Measurements from ENCODE around the gene DLST. TPM values are rescaled to one million over a fixed set of nuclear protein-coding genes. Genes with fewer than 3 reads are reported as not detected.

Gene DLST
- total RNA-seq, 2 experiments from 2014 or later = 74.4 to 95.7 TPM

DNA sequence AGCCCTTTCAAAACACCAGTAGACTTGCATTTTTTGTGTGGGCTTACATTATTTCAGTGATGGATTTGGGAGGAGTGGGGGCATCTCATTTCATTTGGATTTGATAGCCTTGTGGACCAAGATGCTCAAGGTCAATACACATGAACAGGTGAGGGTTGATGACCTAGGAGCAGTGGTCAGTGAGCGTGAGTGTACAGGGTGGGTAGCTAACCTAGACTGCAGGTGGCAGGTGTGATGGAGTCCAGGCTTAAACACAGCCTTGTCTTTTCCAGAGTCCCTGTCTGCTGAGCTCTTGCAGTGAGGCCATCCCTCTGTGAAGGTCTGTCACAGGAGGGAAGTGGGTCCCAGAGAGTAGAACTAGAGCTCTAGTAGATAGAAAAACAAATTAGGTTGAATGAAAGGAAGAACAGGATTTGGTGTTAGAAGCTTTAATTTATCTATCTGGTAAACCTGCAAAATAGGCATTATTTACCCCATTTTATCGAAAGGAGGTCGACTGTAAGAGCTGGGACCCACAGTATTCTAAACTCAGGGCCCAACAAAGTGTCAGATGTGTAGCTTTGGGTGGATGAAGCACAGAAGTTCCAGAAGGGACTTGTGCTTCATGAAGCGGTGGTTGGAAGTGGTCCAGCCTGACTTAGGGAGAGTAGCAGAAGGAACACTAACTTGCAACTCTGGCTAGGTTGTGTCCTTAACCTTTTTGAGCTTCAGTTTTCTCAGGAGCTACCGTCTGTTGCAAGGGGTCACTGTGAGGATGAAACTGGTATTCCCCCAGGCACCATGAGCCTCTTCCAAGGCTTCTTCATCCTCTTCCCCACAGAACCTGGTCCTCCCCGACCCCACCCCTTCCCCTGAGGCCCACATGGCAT is 23.2 kb downstream of the DLST start:
- H3K4me2 ChIP-seq (ENCODE audit: low read length) = no peak overlapping the region
- H3K79me2 ChIP-seq (ENCODE audit: insufficient read depth, low read depth, low read length) = no peaks in the 10 kb centered on the region
- TF ChIP-seq EZH2phosphoT487 (IDR thresholded peaks at IDR 0.05; ENCODE audit: borderline replicate concordance, low read depth, low read length) = no peak
- TF ChIP-seq, protein P1, sequence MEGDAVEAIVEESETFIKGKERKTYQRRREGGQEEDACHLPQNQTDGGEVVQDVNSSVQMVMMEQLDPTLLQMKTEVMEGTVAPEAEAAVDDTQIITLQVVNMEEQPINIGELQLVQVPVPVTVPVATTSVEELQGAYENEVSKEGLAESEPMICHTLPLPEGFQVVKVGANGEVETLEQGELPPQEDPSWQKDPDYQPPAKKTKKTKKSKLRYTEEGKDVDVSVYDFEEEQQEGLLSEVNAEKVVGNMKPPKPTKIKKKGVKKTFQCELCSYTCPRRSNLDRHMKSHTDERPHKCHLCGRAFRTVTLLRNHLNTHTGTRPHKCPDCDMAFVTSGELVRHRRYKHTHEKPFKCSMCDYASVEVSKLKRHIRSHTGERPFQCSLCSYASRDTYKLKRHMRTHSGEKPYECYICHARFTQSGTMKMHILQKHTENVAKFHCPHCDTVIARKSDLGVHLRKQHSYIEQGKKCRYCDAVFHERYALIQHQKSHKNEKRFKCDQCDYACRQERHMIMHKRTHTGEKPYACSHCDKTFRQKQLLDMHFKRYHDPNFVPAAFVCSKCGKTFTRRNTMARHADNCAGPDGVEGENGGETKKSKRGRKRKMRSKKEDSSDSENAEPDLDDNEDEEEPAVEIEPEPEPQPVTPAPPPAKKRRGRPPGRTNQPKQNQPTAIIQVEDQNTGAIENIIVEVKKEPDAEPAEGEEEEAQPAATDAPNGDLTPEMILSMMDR (conservative IDR thresholded peaks at IDR 0.05; ENCODE audit: low read length) = no peak
- no peak for DNase-seq (ENCODE audit: low spot score)
- H3K9me2 ChIP-seq (ENCODE audit: insufficient read depth, low read length) = no peaks in the 10 kb centered on the region
- CTCF ChIA-PET (ENCODE audit: unreplicated experiment) = interaction anchor here (0.6 to 2.0 kb wide), 5 partner anchors 37 to 114 kb away, joined by 3 to 16 read pairs (median 4); no protein-coding TSS in a partner anchor
- POLR2A ChIA-PET = interaction anchor here (1.0 to 1.7 kb wide), 3 partner anchors 30 to 44 kb away, joined by 3 to 4 read pairs (median 3); no protein-coding TSS in a partner anchor
- no peak overlapping the region for H2AFZ ChIP-seq (ENCODE audit: low read length)
- H3K4me1 ChIP-seq (ENCODE audit: insufficient read depth, low read length, poor library complexity, severe bottlenecking) = peaks cover 8% of the 10 kb centered on the region
- H3K4me3 ChIP-seq (ENCODE audit: low read depth, low read length, poor library complexity, severe bottlenecking) = no peak overlapping the region
- intact Hi-C loops (cut with micrococcal nuclease; ENCODE audit: unreplicated experiment) = loop anchor here (1.0 to 2.0 kb wide), 2 partner anchors 44 to 296 kb away; no protein-coding TSS in a partner anchor
- H3K27ac ChIP-seq (ENCODE audit: low read depth, low read length, poor library complexity, severe bottlenecking) = peak overlapping the region; percentile 1
- H3K36me3 ChIP-seq (ENCODE audit: insufficient read depth, low read length) = peaks cover 70% of the 10 kb centered on the region
- no TSS peak for BruUV-seq (replicated peaks)
- H3K9me3 ChIP-seq (ENCODE audit: low read length) = no peaks in the 10 kb centered on the region
- H4K20me1 ChIP-seq (ENCODE audit: insufficient read depth, low read length) = no peaks in the 10 kb centered on the region

DNA sequence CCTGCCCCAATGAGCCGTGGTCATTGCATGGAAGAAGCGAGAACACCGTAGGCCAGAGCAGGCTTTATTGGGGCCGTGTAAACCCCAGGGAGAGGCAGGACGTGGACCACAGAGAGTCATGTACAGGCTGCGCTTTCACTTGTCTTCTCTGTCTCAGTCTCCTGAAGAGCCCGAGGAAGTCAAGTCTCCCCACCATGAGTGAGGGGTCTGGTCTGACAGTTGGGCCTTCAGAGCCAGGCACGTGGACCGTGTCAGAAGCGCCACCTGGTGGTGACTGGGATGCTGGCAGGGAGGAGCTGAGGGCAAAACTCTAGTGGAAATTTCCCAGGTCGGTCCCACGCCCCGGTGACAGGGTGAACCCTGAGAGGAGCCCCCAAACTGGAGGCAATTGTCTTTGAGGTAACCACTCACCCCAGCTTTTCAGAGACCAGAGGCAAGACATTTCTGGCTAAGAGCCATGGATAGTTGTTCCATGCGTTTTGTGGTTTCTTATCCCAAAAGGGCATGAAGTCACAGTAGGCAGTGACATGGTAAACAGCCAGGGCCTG is 24.0 kb downstream of the DLST start:
- CTCF ChIA-PET (ENCODE audit: unreplicated experiment) = interaction anchor here (0.6 to 2.0 kb wide), 7 partner anchors 17 to 109 kb away, joined by 3 to 16 read pairs (median 4); no protein-coding TSS in a partner anchor
- TF ChIP-seq, protein P1 (conservative IDR thresholded peaks at IDR 0.05; ENCODE audit: low read length) = peak; percentile 98
- TF ChIP-seq EZH2phosphoT487 (IDR thresholded peaks at IDR 0.05; ENCODE audit: borderline replicate concordance, low read depth, low read length) = no peak
- Histone ChIP-seq H4K20me1 (ENCODE audit: insufficient read depth, low read length) (no peaks in the 10 kb centered on the region), H3K36me3 (ENCODE audit: insufficient read depth, low read length) (peaks cover 62% of the 10 kb centered on the region), H3K4me1 (ENCODE audit: insufficient read depth, low read length, poor library complexity, severe bottlenecking) (peaks cover 8% of the 10 kb centered on the region), H3K4me2 (ENCODE audit: low read length) (no peak overlapping the region), H3K9me2 (ENCODE audit: insufficient read depth, low read length) (no peaks in the 10 kb centered on the region), H3K27ac (ENCODE audit: low read depth, low read length, poor library complexity, severe bottlenecking) (no peak overlapping the region), H3K79me2 (ENCODE audit: insufficient read depth, low read depth, low read length) (no peaks in the 10 kb centered on the region), H3K4me3 (ENCODE audit: low read depth, low read length, poor library complexity, severe bottlenecking) (no peak overlapping the region), H3K9me3 (ENCODE audit: low read length) (no peaks in the 10 kb centered on the region), H2AFZ (ENCODE audit: low read length) (no peak overlapping the region)
- no TSS peak for BruUV-seq (replicated peaks)
- peak; percentile 68 for DNase-seq (ENCODE audit: low spot score)
- intact Hi-C loops (cut with micrococcal nuclease; ENCODE audit: unreplicated experiment) = loop anchor here (1.0 to 2.0 kb wide), 2 partner anchors 44 to 297 kb away; no protein-coding TSS in a partner anchor
- POLR2A ChIA-PET = interaction anchor here (1.0 to 1.7 kb wide), 4 partner anchors 30 to 45 kb away, joined by 3 to 4 read pairs (median 3); no protein-coding TSS in a partner anchor

Measured in OCI-LY7 (cell line).